Spleen (tissue), 7 donors: Measurements from ENCODE around the gene MYD88.
A peak's percentile ranks its signal among the peaks of the same experiment; 100 is the strongest.

Experiments used
- CTCF ChIP-seq, 11 experiments: fragments of 200-600 bp in 7 of 11; fragments of 450-650 bp in 4 of 11; sonication (generic) in 4 of 11; IDR thresholded peaks in 8 of 11; conservative IDR thresholded peaks in 3 of 11; 1 replicate in 7 of 11; 2 replicates in 4 of 11; pipeline versions ENCODE4 v1.4.0 to v1.8.0; 2016 to 2021; ENCODE audit warnings: antibody characterized with exemption in 11 of 11, inconsistent platforms in 4 of 11, mild to moderate bottlenecking in 1 of 11
- POLR2AphosphoS5 ChIP-seq, 3 donors: sonication (generic); formaldehyde crosslinking; IDR thresholded peaks; one replicate each; pipeline ENCODE4 v1.5.1; 2017; ENCODE audit warnings: antibody characterized with exemption in 3 of 3
- donor health status: DM: no; HTN: no; CAD: no; lungs with moderate emphysema.
- donor health status: DM: no; HTN: no; CAD: no.
- donor health status: DM: no; HTN: no; CAD: no.

- TF ChIP-seq CTCF (IDR thresholded peaks at IDR 0.05 in 8 of 11, conservative IDR thresholded peaks at IDR 0.05 in 3 of 11) (peak; percentile 74 to 91 (median 83)), POLR2AphosphoS5 (IDR thresholded peaks at IDR 0.05) (peak; percentile 60 to 75 (median 64))
Measured at GRCh38 chr3:38117748-38118420, 20.6 kb upstream of the MYD88 start.
